GM06990 (cell line): ENCODE data around the gene FAM107B.

ENCODE experiments used
- DNase-seq: peaks from one replicate; pipeline ENCODE4 v3.0.0-alpha.2; 2011; ENCODE audit not compliant: insufficient read length; ENCODE audit errors: extremely low read depth
- H3K27me3 ChIP-seq: replicated peaks from 2 replicates; pipeline ENCODE4 v1.6.0; 2011; ENCODE audit warnings: low read length; ENCODE audit not compliant: control insufficient read depth, insufficient read depth
- H3K36me3 ChIP-seq: 2 replicates; pipeline ENCODE4 v1.5.1; 2011; ENCODE audit warnings: low read length; ENCODE audit not compliant: control insufficient read depth, insufficient read depth
- H3K4me3 ChIP-seq: replicated peaks from 2 replicates; pipeline ENCODE4 v1.5.1; 2011; ENCODE audit warnings: low read depth, mild to moderate bottlenecking, control low read depth, low read length
- CTCF ChIP-seq: IDR thresholded peaks from 2 replicates; pipeline ENCODE4 v1.5.1; 2011; ENCODE audit warnings: low read length, control low read depth, mild to moderate bottlenecking, inconsistent platforms; ENCODE audit not compliant: insufficient read depth, poor library complexity, severe bottlenecking

FAM107B gene

GRCh38 chr10:14774797-14775196, at the start of gene FAM107B:
TSS of gene FAM107B (minus strand) at chr10:14774897. CDS start at chr10:14774663, 234 bp downstream.
- no peak within 1 kb of the TSS for H3K4me3 ChIP-seq
- H3K36me3 ChIP-seq: no peaks in the 10 kb centered on the region
- TF ChIP-seq CTCF: no peak
- DNase-seq: no peak
- no peaks in the 10 kb centered on the region; the same call in 1 of the 2 replicates for H3K27me3 ChIP-seq

DNA sequence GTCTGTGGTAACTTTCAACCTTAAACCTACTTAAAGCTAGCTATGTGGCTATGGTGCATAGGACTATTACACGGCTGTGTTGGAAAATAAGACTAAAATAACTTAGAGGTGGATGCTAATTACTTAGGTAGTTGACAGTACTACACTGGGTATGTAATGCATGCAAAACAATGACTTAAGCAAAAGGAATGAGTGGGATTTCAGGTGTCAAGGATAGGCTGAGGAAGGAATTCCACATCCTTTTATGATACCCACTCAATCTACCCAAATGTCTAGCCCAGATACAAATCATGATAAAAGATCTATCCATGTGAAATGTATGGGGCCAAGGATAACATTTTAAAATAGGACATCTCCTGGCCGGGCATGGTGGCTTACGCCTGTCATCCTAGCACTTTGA, 49.3 kb upstream of the FAM107B start:
- Histone ChIP-seq H3K36me3 (no peaks in the 10 kb centered on the region), H3K27me3 (no peaks in the 10 kb centered on the region; the same call in 1 of the 2 replicates), H3K4me3 (no peak overlapping the region)
- no peak for DNase-seq
- no peak for TF ChIP-seq CTCF

- Histone ChIP-seq H3K4me3 (no peak overlapping the region), H3K27me3 (no peaks in the 10 kb centered on the region; the same call in 1 of the 2 replicates), H3K36me3 (no peaks in the 10 kb centered on the region)
- TF ChIP-seq CTCF: peak; percentile 76
- DNase-seq: no peak
Observed at GRCh38 chr10:14822879-14823755, 48.4 kb upstream of the FAM107B start.

GRCh38 chr10:14821635-14822375, 47.1 kb upstream of the FAM107B start:
- DNase-seq: no peak
- TF ChIP-seq CTCF: no peak
- H3K36me3 ChIP-seq: no peaks in the 10 kb centered on the region
- H3K4me3 ChIP-seq: no peak overlapping the region
- H3K27me3 ChIP-seq: no peaks in the 10 kb centered on the region; the same call in 1 of the 2 replicates

GRCh38 chr10:14820775-14821154, 46.1 kb upstream of the FAM107B start:
- no peak for TF ChIP-seq CTCF
- no peak for DNase-seq

More at GRCh38 chr10:14820775-14821154, 46.1 kb upstream of the FAM107B start:
- Histone ChIP-seq H3K4me3 (no peak overlapping the region), H3K27me3 (no peaks in the 10 kb centered on the region), H3K36me3 (no peaks in the 10 kb centered on the region)
